H1 (cell line): ENCODE measurements around the gene CCNY. TPM values are rescaled to one million over a fixed set of nuclear protein-coding genes. Genes with fewer than 3 reads are reported as not detected.
"Not testable (repeated sequence)": the region's sequence is repeated elsewhere in the genome, so short reads cannot be mapped to it uniquely, and the experiment has no call there.

Experiments used
- CTCF ChIA-PET: fragments of 300-600 bp; sonication (Branson Sonifier 250); formaldehyde crosslinking; loops from one replicate; lab custom pipeline; 2021; ENCODE audit not compliant: partially characterized antibody; lab: Charles Lee
- POLR2A ChIA-PET: fragments of 300-600 bp; sonication (Branson Sonifier 250); formaldehyde crosslinking; loops from one replicate; lab custom pipeline; 2021; ENCODE audit warnings: inconsistent platforms; ENCODE audit not compliant: partially characterized antibody; lab: Charles Lee
- DNase-seq, 2 experiments: peaks; one replicate each; pipeline versions ENCODE4 v3.0.0 to v3.0.0-alpha.2; 2010 to 2022; ENCODE audit warnings: low spot score in 2 of 2, low read depth in 1 of 2, mixed read lengths in 1 of 2
- FAIRE-seq: peaks from 2 replicates; lab custom pipeline; 2011; peaks lifted over from hg19 to GRCh38; lab: Jason Lieb, UNC
- H2AFZ ChIP-seq: 2 replicates; pipeline ENCODE4 v1.8.1; 2012; ENCODE audit warnings: low read length, inconsistent platforms
- H2AK5ac ChIP-seq: 2 replicates; pipeline ENCODE4 v1.6.1; 2013; ENCODE audit warnings: low read depth, low read length
- H2BK120ac ChIP-seq: replicated peaks from 2 replicates; pipeline ENCODE3; 2013; ENCODE audit warnings: low read depth, low read length, inconsistent platforms
- H2BK12ac ChIP-seq: 2 replicates; pipeline ENCODE4 v1.6.1; 2013; ENCODE audit warnings: low read depth, low read length
- H2BK15ac ChIP-seq: 2 replicates; pipeline ENCODE4 v1.6.1; 2013; ENCODE audit warnings: low read length
- H2BK20ac ChIP-seq: 2 replicates; pipeline ENCODE4 v1.6.1; 2013; ENCODE audit warnings: low read length
- H2BK5ac ChIP-seq: 2 replicates; pipeline ENCODE4 v1.6.1; 2013; ENCODE audit warnings: low read depth, low read length
- H3K14ac ChIP-seq: 2 replicates; pipeline ENCODE4 v1.6.1; 2013; ENCODE audit warnings: inconsistent platforms; ENCODE audit not compliant: insufficient read length
- H3K18ac ChIP-seq: 2 replicates; pipeline ENCODE4 v1.6.1; 2013; ENCODE audit warnings: low read length; ENCODE audit errors: extremely low read depth
- H3K23ac ChIP-seq: 2 replicates; pipeline ENCODE4 v1.6.1; 2013; ENCODE audit warnings: inconsistent platforms; ENCODE audit not compliant: insufficient read length
- H3K23me2 ChIP-seq: 2 replicates; pipeline ENCODE4 v1.6.1; 2013; ENCODE audit warnings: low read depth, low read length
- H3K27ac ChIP-seq: 2 replicates; pipeline ENCODE4 v1.6.1; 2011; ENCODE audit warnings: low read depth, low read length, inconsistent platforms
- H3K27me3 ChIP-seq, 4 experiments: replicated peaks in 1 of 4; 1 replicate in 1 of 4; 2 replicates in 3 of 4; pipeline versions ENCODE4 v1.6.1 to v1.8.1; 2011 to 2013; ENCODE audit warnings: low read length in 3 of 4, mild to moderate bottlenecking in 3 of 4, inconsistent platforms in 2 of 4, mixed read lengths in 2 of 4, moderate library complexity in 1 of 4; ENCODE audit not compliant: control insufficient read depth in 3 of 4, insufficient read depth in 3 of 4; ENCODE audit errors: extremely low read depth in 1 of 4
- H3K36me3 ChIP-seq, 4 experiments: 2 replicates each; pipeline versions ENCODE4 v1.6.1 to v1.8.1; 2011 to 2013; ENCODE audit warnings: mild to moderate bottlenecking in 4 of 4, low read length in 3 of 4, moderate library complexity in 2 of 4, control low read depth in 1 of 4, inconsistent platforms in 1 of 4; ENCODE audit not compliant: insufficient read depth in 4 of 4, control insufficient read depth in 2 of 4
- H3K4ac ChIP-seq: replicated peaks from 2 replicates; pipeline ENCODE3; 2013; ENCODE audit warnings: low read length, low read depth, mixed read lengths, inconsistent platforms; ENCODE audit not compliant: insufficient read length
- H3K4me1 ChIP-seq, 4 experiments: replicated peaks in 1 of 4; 1 replicate in 1 of 4; 2 replicates in 3 of 4; pipeline versions ENCODE4 v1.6.1 to v1.8.1; 2011 to 2013; ENCODE audit warnings: low read length in 3 of 4, inconsistent platforms in 2 of 4, mixed read lengths in 1 of 4; ENCODE audit not compliant: insufficient read depth in 4 of 4, control insufficient read depth in 3 of 4
- H3K4me2 ChIP-seq, 2 experiments: 2 replicates each; pipeline versions ENCODE4 v1.6.1 to v1.8.1; 2011 to 2013; ENCODE audit warnings: low read depth in 2 of 2, low read length in 2 of 2, control low read depth in 1 of 2, inconsistent platforms in 1 of 2, mild to moderate bottlenecking in 1 of 2; ENCODE audit not compliant: insufficient read depth in 1 of 2
- H3K4me3 ChIP-seq, 4 experiments: fragments of 200-600, 300-600 bp in 1 of 4; sonication (generic), shearing (Covaris generic), sonication (Bioruptor Twin) in 1 of 4; 2 replicates each; pipeline versions ENCODE4 v1.5.1 to v1.8.1; 2011 to 2016; ENCODE audit warnings: low read length in 4 of 4, low read depth in 3 of 4, control low read depth in 2 of 4, inconsistent platforms in 2 of 4, mild to moderate bottlenecking in 2 of 4, mixed read lengths in 1 of 4, moderate library complexity in 1 of 4; ENCODE audit not compliant: insufficient read depth in 2 of 4; ENCODE audit errors: extremely low read depth in 1 of 4
- H3K56ac ChIP-seq: replicated peaks from 2 replicates; pipeline ENCODE3; 2013; ENCODE audit warnings: low read depth, mild to moderate bottlenecking, mixed read lengths, low read length, inconsistent platforms; ENCODE audit not compliant: insufficient read length
- H3K79me1 ChIP-seq: 2 replicates; pipeline ENCODE4 v1.6.1; 2013; ENCODE audit warnings: low read depth, low read length, control low read depth
- H3K79me2 ChIP-seq, 2 experiments: 2 replicates each; pipeline versions ENCODE4 v1.6.1 to v1.8.1; 2012 to 2013; ENCODE audit warnings: low read length in 2 of 2, mild to moderate bottlenecking in 2 of 2, inconsistent platforms in 1 of 2; ENCODE audit not compliant: insufficient read depth in 2 of 2, control insufficient read depth in 1 of 2
- H3K9ac ChIP-seq, 4 experiments: replicated peaks in 1 of 4; 1 replicate in 1 of 4; 2 replicates in 3 of 4; pipeline versions ENCODE4 v1.6.1 to v1.8.1; 2011 to 2013; ENCODE audit warnings: low read depth in 3 of 4, low read length in 3 of 4, control low read depth in 2 of 4, mild to moderate bottlenecking in 2 of 4, moderate library complexity in 2 of 4, inconsistent platforms in 1 of 4; ENCODE audit errors: extremely low read depth in 1 of 4
- H3K9me3 ChIP-seq, 2 experiments: 2 replicates each; pipeline versions ENCODE4 v1.6.1 to v1.8.1; 2012 to 2013; ENCODE audit warnings: mild to moderate bottlenecking in 2 of 2, moderate library complexity in 2 of 2, control low read depth in 1 of 2, inconsistent platforms in 1 of 2, low read depth in 1 of 2, low read length in 1 of 2, mixed read lengths in 1 of 2; ENCODE audit not compliant: insufficient read depth in 2 of 2
- H4K20me1 ChIP-seq, 2 experiments: replicated peaks in 1 of 2; 2 replicates each; pipeline versions ENCODE3 to v1.8.1; 2011 to 2013; ENCODE audit warnings: inconsistent platforms in 2 of 2, low read length in 2 of 2, mild to moderate bottlenecking in 1 of 2; ENCODE audit not compliant: insufficient read depth in 2 of 2, control insufficient read depth in 1 of 2
- H4K5ac ChIP-seq: 2 replicates; pipeline ENCODE4 v1.6.1; 2013; ENCODE audit warnings: low read length, low read depth, mixed read lengths, inconsistent platforms; ENCODE audit not compliant: insufficient read length
- H4K8ac ChIP-seq: 2 replicates; pipeline ENCODE4 v1.8.0; 2013; ENCODE audit warnings: mild to moderate bottlenecking, moderate library complexity, low read length, inconsistent platforms; ENCODE audit not compliant: insufficient read depth; ENCODE audit errors: extremely low read depth
- H4K91ac ChIP-seq: replicated peaks from 2 replicates; pipeline ENCODE3; 2013; ENCODE audit warnings: low read length, mixed read lengths, inconsistent platforms; ENCODE audit not compliant: insufficient read length
- WGBS, 2 experiments: shearing (Covaris generic) in 1 of 2; methylation state at CpG; one replicate each; pipeline versions ENCODE4 v1.1.6 to v1.1.7; 2013 to 2015; ENCODE audit warnings: low lambda C conversion rate in 2 of 2, mixed read lengths in 2 of 2, inconsistent platforms in 1 of 2, low coverage in 1 of 2, missing lambda C conversion rate in 1 of 2; ENCODE audit not compliant: insufficient replicate concordance in 2 of 2, insufficient coverage in 1 of 2, insufficient read length in 1 of 2; ENCODE audit errors: extremely low coverage in 1 of 2, missing lambda C conversion rate in 1 of 2; 5-methylcytosine and 5-hydroxymethylcytosine counted together
- polyA plus RNA-seq, 7 experiments: library from polyadenylated mRNA; depleted of rRNA in 3 of 7; stranded (reverse) in 5 of 7; unstranded in 2 of 7; fragments of >200 nt in 5 of 7; fragments of 200-250 nt in 2 of 7; gene quantifications; 1 replicate in 5 of 7; 2 replicates in 1 of 7; 4 replicates in 1 of 7; pipeline versions ENCODE4 v1.2.1 to v1.2.3, GENCODE V29; 2011 to 2013; ENCODE audit warnings: missing spikeins in 2 of 7, mixed read lengths in 2 of 7
- total RNA-seq: library from RNA; stranded (reverse); fragmentation: NEBNext Ultra II Directional; extraction: Animal tissue kit (Norgen Biotek cat#: 25700); gene quantifications from 2 replicates; pipeline ENCODE4 v1.2.1, GENCODE V29; 2021

The CCNY gene
- total and polyA plus RNA-seq, 2 of the 8 experiments (the other 6 are each of a cell fraction or from before 2014, with no cell fraction given): 25.3 to 68.2 TPM

DNA sequence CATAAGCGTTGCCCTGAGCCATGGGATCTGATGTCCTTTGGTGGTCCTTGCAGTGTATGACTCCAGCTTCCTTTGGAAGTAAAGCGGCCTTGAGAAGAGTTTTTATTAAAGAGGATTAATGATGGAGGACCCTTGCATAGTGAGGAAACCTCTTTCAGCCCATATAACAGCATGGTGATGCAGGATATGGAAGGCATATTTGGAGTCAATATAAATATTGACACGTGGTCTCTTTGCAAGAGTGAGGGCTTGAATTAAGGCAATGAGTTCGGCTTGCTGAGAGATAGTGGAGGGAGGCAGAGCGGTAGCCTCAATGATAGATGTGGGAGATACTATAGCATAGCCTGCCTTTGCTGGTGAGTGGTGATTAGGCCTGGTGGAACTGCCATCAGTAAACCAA lies 67.2 kb downstream of the CCNY start:
- H3K4me2 ChIP-seq, H3K4ac ChIP-seq, H4K5ac ChIP-seq, H3K9ac ChIP-seq, H3K9me3 ChIP-seq, H3K56ac ChIP-seq, DNase-seq, H4K20me1 ChIP-seq, H2BK20ac ChIP-seq, H2BK5ac ChIP-seq, H3K14ac ChIP-seq, H3K18ac ChIP-seq, H3K4me1 ChIP-seq, H3K27me3 ChIP-seq, H3K23ac ChIP-seq, CTCF ChIA-PET, H4K91ac ChIP-seq, H3K79me1 ChIP-seq, FAIRE-seq, H3K27ac ChIP-seq, H2BK15ac ChIP-seq, H4K8ac ChIP-seq, H2BK120ac ChIP-seq, H3K4me3 ChIP-seq, H3K36me3 ChIP-seq, H3K23me2 ChIP-seq, POLR2A ChIA-PET, H2AK5ac ChIP-seq, H2AFZ ChIP-seq, H2BK12ac ChIP-seq: not testable (repeated sequence)
- WGBS, 2 experiments: 89% methylated on average over 5 of the region's 5 CpGs; no CpG with 5 or more reads in 1 of the 2 experiments
- H3K79me2 ChIP-seq: peaks cover 6 to 50% of the 10 kb centered on the region in 2 experiments; a peak in 3 of 4 replicates

DNA sequence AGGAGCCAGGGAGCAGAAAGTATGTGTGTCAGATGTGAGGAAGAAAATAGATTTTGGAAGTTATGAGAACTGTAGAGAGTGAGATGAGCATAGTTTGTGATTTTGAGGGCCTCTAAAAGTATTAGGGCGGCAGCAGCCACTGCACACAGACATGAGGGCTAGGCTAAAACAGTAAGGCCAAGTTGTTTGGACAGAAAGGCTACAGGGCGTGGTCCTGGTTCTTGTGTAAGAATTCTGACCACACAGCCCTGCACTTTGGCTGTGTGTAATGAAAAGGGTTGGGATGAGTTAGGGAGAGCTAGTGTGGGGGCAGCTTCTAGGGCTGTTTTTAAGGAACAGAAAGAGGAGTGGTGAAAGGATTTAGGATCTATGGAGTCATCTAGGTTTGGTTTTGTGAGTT lies 67.8 kb downstream of the CCNY start:
- CTCF ChIA-PET, H2AK5ac ChIP-seq, H4K5ac ChIP-seq, H2BK5ac ChIP-seq, H2BK120ac ChIP-seq, H3K18ac ChIP-seq, H3K9me3 ChIP-seq, H3K36me3 ChIP-seq, H2BK12ac ChIP-seq, H3K9ac ChIP-seq, H3K4me3 ChIP-seq, H3K79me1 ChIP-seq, H3K4me2 ChIP-seq, DNase-seq, FAIRE-seq, POLR2A ChIA-PET, H4K20me1 ChIP-seq, H3K23me2 ChIP-seq, H4K91ac ChIP-seq, H2BK20ac ChIP-seq, H2AFZ ChIP-seq, H3K14ac ChIP-seq, H3K4ac ChIP-seq, H3K27me3 ChIP-seq, H3K4me1 ChIP-seq, H3K23ac ChIP-seq, H3K27ac ChIP-seq, H2BK15ac ChIP-seq, H4K8ac ChIP-seq, H3K56ac ChIP-seq: not testable (repeated sequence)
- 88% methylated on average over 2 of the region's 2 CpGs; no CpG with 5 or more reads in 1 of the 2 experiments for WGBS, 2 experiments
- peaks cover 5 to 47% of the 10 kb centered on the region in 2 experiments; a peak in 3 of 4 replicates for H3K79me2 ChIP-seq
